ENCODE results near the gene UBE2Q2.
"Not testable (repeated sequence)": the region's sequence is repeated elsewhere in the genome, so short reads cannot be mapped to it uniquely, and the experiment has no call there.

UBE2Q2 gene

GRCh38 chr15:75827691-75828090 is 15.6 kb upstream of the UBE2Q2 start:
- DNase-seq, result no peak

DNA sequence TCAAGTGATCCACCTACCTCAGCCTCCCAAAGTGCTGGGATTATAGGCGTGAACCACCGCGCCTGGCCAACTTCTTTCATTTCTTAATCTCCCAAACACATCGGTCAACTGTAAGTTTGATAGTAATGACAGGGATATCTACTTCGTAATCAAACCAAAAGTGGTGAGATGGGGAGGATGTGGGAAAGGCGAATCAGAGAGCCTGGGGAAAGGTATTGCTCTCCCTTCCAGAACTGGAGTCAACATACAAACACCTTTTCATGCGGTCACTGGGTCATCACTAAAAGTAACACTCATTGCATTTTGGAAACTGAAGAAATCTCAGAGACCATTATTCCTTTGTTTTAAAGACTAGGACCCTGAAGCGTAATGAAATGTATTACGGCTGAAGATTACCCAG is 14.8 kb upstream of the UBE2Q2 start:
- DNase-seq, result no peak

DNA sequence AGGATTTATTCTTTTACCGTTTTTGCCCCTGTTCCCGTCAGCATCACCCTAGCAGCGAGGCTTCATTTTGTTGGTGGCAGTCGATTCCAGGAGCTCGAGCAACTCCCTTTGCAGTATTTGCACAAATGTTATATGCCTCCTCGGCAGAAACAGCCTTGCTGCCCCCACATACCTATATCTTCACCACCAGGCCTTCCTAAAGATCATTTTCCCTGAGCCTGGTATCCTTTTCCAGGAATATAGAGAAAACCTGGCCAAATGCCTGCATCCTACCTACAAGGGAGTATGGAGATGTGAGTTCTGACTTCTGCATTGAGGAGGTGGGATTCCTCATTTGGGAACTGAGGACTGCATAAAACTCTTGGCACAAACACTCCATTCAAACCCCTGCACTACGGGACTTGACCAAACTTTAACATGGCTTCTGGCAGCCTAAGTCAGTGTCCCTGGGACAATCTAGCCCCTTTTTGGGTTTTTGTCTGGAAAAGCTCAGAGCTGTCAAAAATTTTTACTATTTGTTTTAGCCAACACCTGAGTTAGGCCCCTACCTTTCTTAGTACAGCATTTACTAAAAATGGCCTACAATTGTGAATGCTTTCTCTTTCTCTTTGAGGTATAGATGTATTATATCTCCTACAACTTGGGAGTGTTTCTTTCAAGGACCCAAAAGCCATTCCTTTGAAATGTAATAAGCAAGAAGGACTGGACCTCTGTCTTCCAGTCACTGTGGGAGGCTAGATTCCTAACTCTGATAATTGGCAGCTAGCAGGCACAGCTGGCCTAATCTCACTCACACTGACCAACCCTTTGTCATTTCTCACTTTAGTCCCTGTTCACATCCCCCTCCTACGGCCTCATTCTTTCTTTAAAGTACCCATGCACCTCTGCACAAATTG is 12.1 kb upstream of the UBE2Q2 start:
- DNase-seq, result no peak

GRCh38 chr15:75831806-75832102 is 11.5 kb upstream of the UBE2Q2 start:
- no peak for DNase-seq

- no peak for DNase-seq
Measured at GRCh38 chr15:75832114-75832513, 11.1 kb upstream of the UBE2Q2 start.

DNA sequence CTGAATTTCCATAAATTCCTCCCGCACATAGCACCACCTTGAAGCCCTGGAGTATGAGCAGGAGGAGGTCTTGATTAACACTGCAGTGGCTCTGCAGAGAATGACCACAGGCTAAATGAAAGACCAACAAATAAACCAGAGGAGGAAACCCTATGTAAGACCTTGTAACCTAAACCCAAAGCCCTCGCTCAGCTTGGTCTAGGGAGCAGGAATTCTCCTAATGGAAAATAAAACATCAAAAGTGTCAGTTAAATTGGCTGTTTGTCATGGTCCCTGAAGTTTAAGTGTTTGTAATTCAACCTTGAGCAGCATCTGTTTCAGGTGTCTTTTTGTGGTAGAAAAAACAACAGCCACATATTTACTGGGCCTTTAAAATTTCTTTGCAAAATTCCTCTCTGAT is 9.2 kb upstream of the UBE2Q2 start:
- no peak for DNase-seq

DNA sequence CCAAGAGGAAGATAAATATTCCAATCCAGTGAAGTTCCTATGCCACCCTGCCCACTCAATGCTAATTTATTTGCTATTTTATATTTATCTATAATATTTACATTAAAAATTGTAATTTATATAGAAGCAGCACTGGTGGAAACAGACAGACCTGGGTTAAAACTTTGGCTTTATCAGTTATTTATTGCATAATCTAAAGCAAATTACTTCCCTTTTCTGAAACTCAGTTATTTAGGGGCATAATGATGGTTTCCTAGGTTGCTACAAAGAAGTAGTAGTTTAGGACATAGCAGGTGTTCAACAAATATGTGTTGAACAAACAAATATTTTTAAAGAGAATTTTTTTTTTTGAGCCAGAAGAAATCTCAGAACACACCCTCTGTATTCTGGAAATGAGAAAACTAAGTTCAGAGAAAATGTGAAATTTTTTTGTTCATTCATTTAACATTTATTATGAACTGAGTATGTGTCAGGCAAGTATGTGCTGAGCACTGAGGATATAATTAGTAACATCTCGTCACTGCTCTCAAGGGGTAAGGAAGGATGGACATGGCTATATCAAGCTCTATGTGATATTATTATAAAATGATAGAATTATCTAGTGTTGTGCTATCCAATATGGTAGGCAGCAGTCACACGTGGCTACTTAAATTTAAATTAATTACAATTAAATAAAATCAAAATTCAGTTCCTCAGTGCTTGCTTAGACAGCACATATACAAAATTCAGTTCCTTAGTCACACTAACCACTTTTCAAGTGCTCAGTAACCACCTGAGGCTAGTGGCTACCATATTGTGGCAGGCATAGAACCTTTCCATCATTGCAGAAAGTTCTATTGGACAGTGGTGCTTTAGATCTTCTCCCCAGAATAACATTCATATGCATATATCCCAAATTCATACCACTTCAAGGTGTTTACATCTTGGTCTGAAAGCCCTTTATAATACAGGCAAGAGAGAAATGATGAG is 7.0 kb upstream of the UBE2Q2 start:
- no peak for DNase-seq

DNA sequence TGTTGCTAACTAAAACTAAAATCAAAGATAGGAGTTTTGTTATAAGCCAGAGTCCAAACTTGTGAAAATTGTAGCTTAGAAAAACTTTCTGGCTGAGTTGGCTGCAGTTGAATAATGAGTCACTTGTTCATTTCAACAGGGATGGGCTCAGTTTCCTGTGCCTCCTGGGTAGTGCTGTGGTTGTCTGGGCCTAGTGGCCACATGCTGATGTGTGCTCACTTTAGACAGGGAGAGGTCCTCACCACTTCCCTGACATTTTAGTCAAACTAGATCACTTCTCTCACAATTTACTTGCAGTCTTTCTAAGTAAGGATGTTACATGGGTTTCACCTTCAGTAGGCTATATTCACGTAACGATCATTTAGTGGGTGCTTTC is 6.3 kb upstream of the UBE2Q2 start:
- DNase-seq, result no peak

DNA sequence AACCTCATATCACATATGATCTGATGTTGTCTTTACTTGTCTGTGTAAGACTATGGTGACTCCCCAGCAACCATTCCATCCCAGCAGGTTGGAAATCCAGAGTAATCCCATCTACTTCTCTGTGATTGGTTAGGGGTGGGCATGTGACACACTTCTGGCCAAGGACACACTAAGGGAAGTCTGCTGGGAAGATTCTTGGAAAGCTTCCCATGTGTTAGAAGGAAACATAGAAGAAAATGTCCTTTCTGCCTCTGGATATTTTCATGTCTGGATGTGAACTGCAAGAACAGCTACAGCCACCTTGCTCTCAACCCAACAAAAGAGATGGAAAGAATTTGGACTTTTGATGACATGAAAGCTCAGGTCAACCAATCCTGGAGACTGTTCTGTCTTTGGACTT is 2.6 kb upstream of the UBE2Q2 start:
- DNase-seq, result no peak

GRCh38 chr15:75841626-75842025 is 1.6 kb upstream of the UBE2Q2 start:
- DNase-seq, result no peak

- no peak for DNase-seq
Measured at GRCh38 chr15:75843678-75844581, 683 bp downstream of the UBE2Q2 start.

DNA sequence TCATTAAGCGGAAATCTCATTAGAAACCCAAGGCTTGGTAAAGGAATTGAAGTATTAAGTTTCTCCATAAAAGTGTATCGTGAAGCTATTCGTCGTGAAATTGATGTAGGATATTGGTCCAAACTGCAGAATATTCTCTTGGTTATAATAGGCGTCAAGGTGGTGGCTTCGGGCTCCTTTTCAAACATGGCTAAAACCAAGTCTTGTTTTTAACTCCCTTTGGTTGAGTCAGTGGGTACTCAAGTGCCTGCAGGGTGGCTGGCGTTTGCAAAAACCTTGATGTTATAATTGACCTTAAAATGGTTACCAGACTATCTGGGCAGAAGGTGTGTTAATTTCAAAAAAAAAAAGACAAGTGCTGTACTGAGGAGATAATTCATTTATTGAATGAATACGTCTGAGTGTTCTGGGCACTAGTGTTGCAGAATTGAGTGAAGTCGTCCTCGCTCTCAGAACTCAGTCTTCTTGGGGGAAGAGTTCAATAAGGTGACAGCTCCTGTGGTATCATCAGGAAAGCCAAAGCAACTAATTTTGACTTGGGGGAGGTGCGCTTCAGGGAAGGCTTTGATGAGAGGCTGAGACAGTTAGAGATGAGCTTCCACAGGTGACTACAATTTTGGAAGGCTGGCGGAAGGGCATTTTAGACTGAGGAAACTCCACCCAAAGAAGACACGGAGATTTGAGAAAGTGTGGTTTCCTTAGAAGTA is 1.5 kb downstream of the UBE2Q2 start:
- DNase-seq, result no peak

- DNase-seq, result no peak
Measured at GRCh38 chr15:75849167-75849566, 5.9 kb downstream of the UBE2Q2 start.

GRCh38 chr15:75850708-75851107 is 7.5 kb downstream of the UBE2Q2 start:
- no peak for DNase-seq

DNA sequence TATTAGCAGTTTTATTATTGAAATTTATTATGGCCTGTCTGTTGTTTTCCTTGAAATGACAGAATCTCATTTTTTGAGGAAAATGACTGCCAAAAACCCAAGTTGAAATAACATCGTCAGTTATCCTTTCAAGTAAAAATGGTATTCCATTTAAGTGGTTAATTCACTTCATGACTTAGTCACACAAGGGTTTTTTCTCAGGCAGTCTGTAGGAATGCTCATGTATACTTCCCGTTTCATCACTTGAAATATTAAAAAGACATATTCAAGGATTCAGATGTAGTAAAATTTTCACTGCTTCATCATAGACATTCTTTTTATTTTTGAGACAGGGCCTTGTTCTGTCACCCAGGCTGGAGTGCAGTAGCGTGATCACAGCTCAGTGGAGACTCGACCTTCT is 8.3 kb downstream of the UBE2Q2 start:
- not testable (repeated sequence) for DNase-seq

DNA sequence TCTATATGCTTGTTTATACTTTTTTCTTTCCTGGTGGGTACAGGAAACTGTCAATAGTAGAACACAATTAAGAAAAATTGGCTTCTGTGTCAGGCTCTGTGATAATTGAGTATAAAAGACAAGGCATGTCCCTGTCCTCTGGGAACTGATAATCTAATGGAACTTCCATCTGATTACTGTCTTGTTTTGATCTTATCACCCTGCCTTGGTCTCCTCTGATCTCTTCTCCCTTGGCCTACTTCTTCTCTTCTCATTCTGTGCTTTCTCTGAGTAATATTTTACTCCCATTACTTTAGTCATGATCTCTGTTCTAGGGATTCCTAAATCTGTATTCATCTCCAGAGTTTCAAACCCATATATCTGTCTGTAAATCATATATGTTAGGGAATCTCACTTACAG is 14.6 kb downstream of the UBE2Q2 start:
- no peak for DNase-seq

- no peak for DNase-seq
Measured at GRCh38 chr15:75861750-75862402, 18.6 kb downstream of the UBE2Q2 start.

GRCh38 chr15:75862796-75863195 is 19.5 kb downstream of the UBE2Q2 start:
- DNase-seq, result no peak

DNA sequence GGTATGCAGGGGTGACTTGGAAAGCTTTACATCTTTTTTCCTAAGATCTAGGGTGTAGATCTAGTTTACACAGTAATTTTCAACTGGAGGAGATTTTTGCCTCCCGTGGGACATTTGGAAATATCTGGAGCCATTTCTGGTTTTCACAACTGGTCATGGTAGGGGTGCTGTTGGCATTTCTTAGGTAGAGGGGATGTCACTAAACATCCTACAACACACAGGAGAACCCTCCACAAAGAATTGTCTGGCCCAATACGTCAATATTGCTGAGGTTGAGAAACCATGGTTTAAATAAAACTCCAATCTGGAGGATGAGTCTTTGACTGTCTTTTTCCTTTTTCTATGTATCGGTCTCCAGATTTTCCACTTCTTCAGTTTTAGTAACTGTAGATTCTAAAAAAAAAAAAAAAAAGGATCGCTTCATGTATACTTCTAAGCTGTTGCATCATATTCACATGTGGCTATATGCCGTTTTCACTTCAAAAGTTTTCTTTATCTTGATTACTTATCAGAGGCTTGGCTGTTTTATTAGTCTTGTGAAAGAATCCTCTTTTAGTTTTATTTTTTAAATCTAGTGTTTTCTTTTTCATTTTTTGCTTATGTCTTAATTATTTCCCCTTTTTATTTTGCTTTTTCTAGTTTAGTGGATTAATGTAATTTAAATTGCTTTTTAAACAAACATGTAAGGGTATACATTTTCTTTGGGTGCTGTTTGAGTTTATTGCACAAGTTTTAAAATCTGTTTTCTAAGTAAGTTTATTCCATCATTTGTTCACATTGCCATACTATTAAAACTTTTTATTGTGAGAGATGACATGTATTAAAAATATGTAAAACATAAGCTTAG is 21.2 kb downstream of the UBE2Q2 start:
- no peak for DNase-seq

DNA sequence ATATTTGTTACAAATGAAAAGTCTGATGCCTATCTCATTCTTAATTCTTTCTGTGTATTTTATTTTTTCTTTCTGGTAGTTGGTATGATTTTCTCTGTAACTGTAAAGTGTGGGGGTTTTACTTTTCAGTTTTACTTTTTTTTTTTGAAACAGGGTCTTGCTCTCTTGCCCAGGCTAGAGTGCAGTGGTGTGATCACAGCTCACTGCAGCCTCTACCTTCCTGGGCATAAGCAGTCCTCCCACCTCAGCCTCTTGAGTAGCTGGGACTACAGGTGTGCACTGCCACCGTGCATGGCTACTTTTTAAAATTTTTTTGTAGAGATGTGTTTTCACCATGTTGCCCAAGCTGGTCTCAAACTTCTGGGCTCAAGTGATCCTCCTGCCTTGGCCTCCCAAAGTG is 22.8 kb downstream of the UBE2Q2 start:
- DNase-seq, result not testable (repeated sequence)

DNA sequence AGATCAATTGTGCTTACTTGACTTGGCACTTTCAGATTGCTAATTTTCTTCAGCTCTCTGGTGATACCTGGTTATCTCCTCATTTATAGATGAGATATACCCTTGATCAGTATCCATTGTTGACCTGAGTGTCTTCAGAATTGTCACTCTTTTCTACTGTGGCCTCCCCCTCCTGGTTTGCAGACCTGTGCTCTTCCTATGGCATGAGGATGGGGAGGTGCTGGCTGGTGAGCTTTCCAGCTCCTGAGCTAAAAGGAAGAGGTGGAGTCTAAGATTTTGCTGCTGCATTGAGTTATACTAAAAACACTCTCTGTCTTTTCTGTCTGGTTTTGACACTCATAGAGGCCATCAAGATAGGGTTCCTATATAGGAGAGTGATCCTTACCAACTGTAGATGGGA is 23.7 kb downstream of the UBE2Q2 start:
- DNase-seq, result no peak
